HG03095 (cell line): ENCODE measurements around the gene VNN1.

Source experiments
- ATAC-seq: cut with Tn5 transposase; IDR thresholded peaks from one replicate; pipeline ENCODE4 v1.9.1; 2021; ENCODE audit warnings: moderate library complexity; ENCODE audit not compliant: unreplicated experiment

Gene VNN1

GRCh38 chr6:132713352-132714134, at the start of gene VNN1:
Gene VNN1, minus strand, starts transcription at chr6:132714055. Its CDS starts 20 bp downstream, at chr6:132714035.
- no peak for ATAC-seq

- ATAC-seq = peak; percentile 95
These were observed 49.4 kb upstream of the VNN1 start for GRCh38 chr6:132763269-132763668.

GRCh38 chr6:132760256-132760655, 46.4 kb upstream of the VNN1 start:
- no peak for ATAC-seq

GRCh38 chr6:132758689-132759088, 44.8 kb upstream of the VNN1 start:
- no peak for ATAC-seq

GRCh38 chr6:132752255-132752654, 38.4 kb upstream of the VNN1 start:
- ATAC-seq = no peak

- no peak for ATAC-seq
These were observed 38.0 kb upstream of the VNN1 start for GRCh38 chr6:132751828-132752227.

- peak; percentile 25 for ATAC-seq
These were observed 37.5 kb upstream of the VNN1 start for GRCh38 chr6:132751306-132751705.

GRCh38 chr6:132750455-132751248, 36.8 kb upstream of the VNN1 start:
- ATAC-seq = peak; percentile 78

- ATAC-seq = no peak
These were observed 35.3 kb upstream of the VNN1 start for GRCh38 chr6:132749111-132749510.

- ATAC-seq = no peak
These were observed 34.6 kb upstream of the VNN1 start for GRCh38 chr6:132748446-132748845.

- no peak for ATAC-seq
These were observed 32.2 kb upstream of the VNN1 start for GRCh38 chr6:132746048-132746447.

- no peak for ATAC-seq
These were observed 28.6 kb upstream of the VNN1 start for GRCh38 chr6:132742495-132742894.

GRCh38 chr6:132741281-132741680, 27.4 kb upstream of the VNN1 start:
- no peak for ATAC-seq

GRCh38 chr6:132736239-132736638, 22.4 kb upstream of the VNN1 start:
- no peak for ATAC-seq

GRCh38 chr6:132734694-132735236, 20.9 kb upstream of the VNN1 start:
- no peak for ATAC-seq

- no peak for ATAC-seq
These were observed 20.0 kb upstream of the VNN1 start for GRCh38 chr6:132733814-132734213.

- no peak for ATAC-seq
These were observed 19.4 kb upstream of the VNN1 start for GRCh38 chr6:132733283-132733682.

GRCh38 chr6:132731086-132731485, 17.2 kb upstream of the VNN1 start:
- no peak for ATAC-seq

- ATAC-seq = no peak
These were observed 16.7 kb upstream of the VNN1 start for GRCh38 chr6:132730560-132730959.

- no peak for ATAC-seq
These were observed 14.8 kb upstream of the VNN1 start for GRCh38 chr6:132728616-132729015.

- no peak for ATAC-seq
These were observed 12.7 kb upstream of the VNN1 start for GRCh38 chr6:132726608-132726975.
